H1 (cell line): Measurements from ENCODE around the gene GALNT1. TPM values are rescaled to one million over a fixed set of nuclear protein-coding genes. Genes with fewer than 3 reads are reported as not detected.

Experiments used
- CTCF ChIA-PET: fragments of 300-600 bp; sonication (Branson Sonifier 250); formaldehyde crosslinking; loops from one replicate; lab custom pipeline; 2021; ENCODE audit not compliant: partially characterized antibody; lab: Charles Lee
- POLR2A ChIA-PET: fragments of 300-600 bp; sonication (Branson Sonifier 250); formaldehyde crosslinking; loops from one replicate; lab custom pipeline; 2021; ENCODE audit warnings: inconsistent platforms; ENCODE audit not compliant: partially characterized antibody; lab: Charles Lee
- DNase-seq, 2 experiments: peaks; one replicate each; pipeline versions ENCODE4 v3.0.0 to v3.0.0-alpha.2; 2010 to 2022; ENCODE audit warnings: low spot score in 2 of 2, low read depth in 1 of 2, mixed read lengths in 1 of 2
- FAIRE-seq: peaks from 2 replicates; lab custom pipeline; 2011; peaks lifted over from hg19 to GRCh38; lab: Jason Lieb, UNC
- H2AFZ ChIP-seq: 2 replicates; pipeline ENCODE4 v1.8.1; 2012; ENCODE audit warnings: low read length, inconsistent platforms
- H2AK5ac ChIP-seq: 2 replicates; pipeline ENCODE4 v1.6.1; 2013; ENCODE audit warnings: low read depth, low read length
- H2BK120ac ChIP-seq: replicated peaks from 2 replicates; pipeline ENCODE3; 2013; ENCODE audit warnings: low read depth, low read length, inconsistent platforms
- H2BK12ac ChIP-seq: 2 replicates; pipeline ENCODE4 v1.6.1; 2013; ENCODE audit warnings: low read depth, low read length
- H2BK15ac ChIP-seq: 2 replicates; pipeline ENCODE4 v1.6.1; 2013; ENCODE audit warnings: low read length
- H2BK20ac ChIP-seq: 2 replicates; pipeline ENCODE4 v1.6.1; 2013; ENCODE audit warnings: low read length
- H2BK5ac ChIP-seq: 2 replicates; pipeline ENCODE4 v1.6.1; 2013; ENCODE audit warnings: low read depth, low read length
- H3K14ac ChIP-seq: 2 replicates; pipeline ENCODE4 v1.6.1; 2013; ENCODE audit warnings: inconsistent platforms; ENCODE audit not compliant: insufficient read length
- H3K18ac ChIP-seq: 2 replicates; pipeline ENCODE4 v1.6.1; 2013; ENCODE audit warnings: low read length; ENCODE audit errors: extremely low read depth
- H3K23ac ChIP-seq: 2 replicates; pipeline ENCODE4 v1.6.1; 2013; ENCODE audit warnings: inconsistent platforms; ENCODE audit not compliant: insufficient read length
- H3K23me2 ChIP-seq: 2 replicates; pipeline ENCODE4 v1.6.1; 2013; ENCODE audit warnings: low read depth, low read length
- H3K27ac ChIP-seq: 2 replicates; pipeline ENCODE4 v1.6.1; 2011; ENCODE audit warnings: low read depth, low read length, inconsistent platforms
- H3K27me3 ChIP-seq, 4 experiments: replicated peaks in 1 of 4; 1 replicate in 1 of 4; 2 replicates in 3 of 4; pipeline versions ENCODE4 v1.6.1 to v1.8.1; 2011 to 2013; ENCODE audit warnings: low read length in 3 of 4, mild to moderate bottlenecking in 3 of 4, inconsistent platforms in 2 of 4, mixed read lengths in 2 of 4, moderate library complexity in 1 of 4; ENCODE audit not compliant: control insufficient read depth in 3 of 4, insufficient read depth in 3 of 4; ENCODE audit errors: extremely low read depth in 1 of 4
- H3K36me3 ChIP-seq, 4 experiments: 2 replicates each; pipeline versions ENCODE4 v1.6.1 to v1.8.1; 2011 to 2013; ENCODE audit warnings: mild to moderate bottlenecking in 4 of 4, low read length in 3 of 4, moderate library complexity in 2 of 4, control low read depth in 1 of 4, inconsistent platforms in 1 of 4; ENCODE audit not compliant: insufficient read depth in 4 of 4, control insufficient read depth in 2 of 4
- H3K4ac ChIP-seq: replicated peaks from 2 replicates; pipeline ENCODE3; 2013; ENCODE audit warnings: low read length, low read depth, mixed read lengths, inconsistent platforms; ENCODE audit not compliant: insufficient read length
- H3K4me1 ChIP-seq, 4 experiments: replicated peaks in 1 of 4; 1 replicate in 1 of 4; 2 replicates in 3 of 4; pipeline versions ENCODE4 v1.6.1 to v1.8.1; 2011 to 2013; ENCODE audit warnings: low read length in 3 of 4, inconsistent platforms in 2 of 4, mixed read lengths in 1 of 4; ENCODE audit not compliant: insufficient read depth in 4 of 4, control insufficient read depth in 3 of 4
- H3K4me2 ChIP-seq, 2 experiments: 2 replicates each; pipeline versions ENCODE4 v1.6.1 to v1.8.1; 2011 to 2013; ENCODE audit warnings: low read depth in 2 of 2, low read length in 2 of 2, control low read depth in 1 of 2, inconsistent platforms in 1 of 2, mild to moderate bottlenecking in 1 of 2; ENCODE audit not compliant: insufficient read depth in 1 of 2
- H3K4me3 ChIP-seq, 4 experiments: fragments of 200-600, 300-600 bp in 1 of 4; sonication (generic), shearing (Covaris generic), sonication (Bioruptor Twin) in 1 of 4; 2 replicates each; pipeline versions ENCODE4 v1.5.1 to v1.8.1; 2011 to 2016; ENCODE audit warnings: low read length in 4 of 4, low read depth in 3 of 4, control low read depth in 2 of 4, inconsistent platforms in 2 of 4, mild to moderate bottlenecking in 2 of 4, mixed read lengths in 1 of 4, moderate library complexity in 1 of 4; ENCODE audit not compliant: insufficient read depth in 2 of 4; ENCODE audit errors: extremely low read depth in 1 of 4
- H3K56ac ChIP-seq: replicated peaks from 2 replicates; pipeline ENCODE3; 2013; ENCODE audit warnings: low read depth, mild to moderate bottlenecking, mixed read lengths, low read length, inconsistent platforms; ENCODE audit not compliant: insufficient read length
- H3K79me1 ChIP-seq: 2 replicates; pipeline ENCODE4 v1.6.1; 2013; ENCODE audit warnings: low read depth, low read length, control low read depth
- H3K79me2 ChIP-seq, 2 experiments: 2 replicates each; pipeline versions ENCODE4 v1.6.1 to v1.8.1; 2012 to 2013; ENCODE audit warnings: low read length in 2 of 2, mild to moderate bottlenecking in 2 of 2, inconsistent platforms in 1 of 2; ENCODE audit not compliant: insufficient read depth in 2 of 2, control insufficient read depth in 1 of 2
- H3K9ac ChIP-seq, 4 experiments: replicated peaks in 1 of 4; 1 replicate in 1 of 4; 2 replicates in 3 of 4; pipeline versions ENCODE4 v1.6.1 to v1.8.1; 2011 to 2013; ENCODE audit warnings: low read depth in 3 of 4, low read length in 3 of 4, control low read depth in 2 of 4, mild to moderate bottlenecking in 2 of 4, moderate library complexity in 2 of 4, inconsistent platforms in 1 of 4; ENCODE audit errors: extremely low read depth in 1 of 4
- H3K9me3 ChIP-seq, 2 experiments: 2 replicates each; pipeline versions ENCODE4 v1.6.1 to v1.8.1; 2012 to 2013; ENCODE audit warnings: mild to moderate bottlenecking in 2 of 2, moderate library complexity in 2 of 2, control low read depth in 1 of 2, inconsistent platforms in 1 of 2, low read depth in 1 of 2, low read length in 1 of 2, mixed read lengths in 1 of 2; ENCODE audit not compliant: insufficient read depth in 2 of 2
- H4K20me1 ChIP-seq, 2 experiments: replicated peaks in 1 of 2; 2 replicates each; pipeline versions ENCODE3 to v1.8.1; 2011 to 2013; ENCODE audit warnings: inconsistent platforms in 2 of 2, low read length in 2 of 2, mild to moderate bottlenecking in 1 of 2; ENCODE audit not compliant: insufficient read depth in 2 of 2, control insufficient read depth in 1 of 2
- H4K5ac ChIP-seq: 2 replicates; pipeline ENCODE4 v1.6.1; 2013; ENCODE audit warnings: low read length, low read depth, mixed read lengths, inconsistent platforms; ENCODE audit not compliant: insufficient read length
- H4K8ac ChIP-seq: 2 replicates; pipeline ENCODE4 v1.8.0; 2013; ENCODE audit warnings: mild to moderate bottlenecking, moderate library complexity, low read length, inconsistent platforms; ENCODE audit not compliant: insufficient read depth; ENCODE audit errors: extremely low read depth
- H4K91ac ChIP-seq: replicated peaks from 2 replicates; pipeline ENCODE3; 2013; ENCODE audit warnings: low read length, mixed read lengths, inconsistent platforms; ENCODE audit not compliant: insufficient read length
- BCL11A ChIP-seq, 2 experiments: IDR thresholded peaks; one replicate each; pipeline ENCODE4 v1.6.1; 2011; ENCODE audit warnings: low read depth in 2 of 2, low read length in 2 of 2, mild to moderate bottlenecking in 2 of 2
- BRCA1 ChIP-seq: IDR thresholded peaks from 2 replicates; pipeline ENCODE4 v1.6.1; 2012; ENCODE audit warnings: low read depth, low read length, improper control_type of control experiment
- CREB1 ChIP-seq: IDR thresholded peaks from 2 replicates; pipeline ENCODE4 v1.6.1; 2012; ENCODE audit warnings: inconsistent platforms
- EZH2 ChIP-seq: fragments of 200-600 bp; sonication (generic); IDR thresholded peaks from 2 replicates; pipeline ENCODE4 v1.7.1; 2012; ENCODE audit warnings: low read depth, mild to moderate bottlenecking, moderate library complexity, low read length, inconsistent platforms; ENCODE audit not compliant: severe bottlenecking
- HDAC6 ChIP-seq: IDR thresholded peaks from one replicate; pipeline ENCODE4 v1.7.1; 2012; ENCODE audit warnings: low read depth, mild to moderate bottlenecking, inconsistent platforms, low read length, moderate library complexity
- RAD21 ChIP-seq, 2 experiments: IDR thresholded peaks in 1 of 2; conservative IDR thresholded peaks in 1 of 2; 2 replicates each; pipeline ENCODE4 v1.6.1; 2011; ENCODE audit warnings: low read depth in 2 of 2, low read length in 2 of 2, improper control_type of control experiment in 1 of 2, inconsistent platforms in 1 of 2, mild to moderate bottlenecking in 1 of 2, moderate library complexity in 1 of 2
- SIRT6 ChIP-seq: IDR thresholded peaks from one replicate; pipeline ENCODE4 v1.7.1; 2012; ENCODE audit warnings: low read length, inconsistent platforms
- SP4 ChIP-seq: IDR thresholded peaks from 2 replicates; pipeline ENCODE4 v1.6.1; 2012; ENCODE audit warnings: low read length, inconsistent platforms
- SRF ChIP-seq: IDR thresholded peaks from 2 replicates; pipeline ENCODE4 v1.6.1; 2011; ENCODE audit warnings: mild to moderate bottlenecking, low read depth, low read length, moderate library complexity
- TBP ChIP-seq: IDR thresholded peaks from 2 replicates; pipeline ENCODE4 v1.6.1; 2011; ENCODE audit warnings: low read depth, low read length, improper control_type of control experiment
- YY1 ChIP-seq: IDR thresholded peaks from 2 replicates; pipeline ENCODE4 v1.6.1; 2011; ENCODE audit warnings: low read depth, mild to moderate bottlenecking, low read length
- polyA plus RNA-seq, 7 experiments: library from polyadenylated mRNA; depleted of rRNA in 3 of 7; stranded (reverse) in 5 of 7; unstranded in 2 of 7; fragments of >200 nt in 5 of 7; fragments of 200-250 nt in 2 of 7; gene quantifications; 1 replicate in 5 of 7; 2 replicates in 1 of 7; 4 replicates in 1 of 7; pipeline versions ENCODE4 v1.2.1 to v1.2.3, GENCODE V29; 2011 to 2013; ENCODE audit warnings: missing spikeins in 2 of 7, mixed read lengths in 2 of 7
- total RNA-seq: library from RNA; stranded (reverse); fragmentation: NEBNext Ultra II Directional; extraction: Animal tissue kit (Norgen Biotek cat#: 25700); gene quantifications from 2 replicates; pipeline ENCODE4 v1.2.1, GENCODE V29; 2021

Gene GALNT1
- total and polyA plus RNA-seq, 2 of the 8 experiments (the other 6 are each of a cell fraction or from before 2014, with no cell fraction given), result 22.4 to 101 TPM

- no peak overlapping the region for H2BK120ac ChIP-seq
- no peaks in the 10 kb centered on the region for H3K23me2 ChIP-seq
- H3K9me3 ChIP-seq, result no peaks in the 10 kb centered on the region
- no peak overlapping the region for H2AK5ac ChIP-seq
- H3K27ac ChIP-seq, result no peak overlapping the region
- no peak overlapping the region for H3K4me3 ChIP-seq
- no peak overlapping the region for H2BK12ac ChIP-seq
- peaks cover 0 to 97% of the 10 kb centered on the region in 2 experiments; a peak in 3 of 4 replicates for H3K79me2 ChIP-seq
- no peaks in the 10 kb centered on the region for H3K36me3 ChIP-seq
- H3K9ac ChIP-seq, result no peak overlapping the region
- peaks cover 0 to 10% (median 3%) of the 10 kb centered on the region in 4 experiments; a peak in 4 of 7 replicates for H3K4me1 ChIP-seq
- no peak overlapping the region for H3K14ac ChIP-seq
- no peak for TF ChIP-seq EZH2
- TF ChIP-seq RAD21 (IDR thresholded peaks at IDR 0.05 in 1 of 2, conservative IDR thresholded peaks at IDR 0.05 in 1 of 2; ENCODE audit: low read depth in 2 of 2, low read length in 2 of 2), result no peak
- TF ChIP-seq TBP, result no peak
- TF ChIP-seq YY1, result no peak
- TF ChIP-seq SP4, result no peak
- no peak for TF ChIP-seq CREB1
- TF ChIP-seq BRCA1, result no peak
- TF ChIP-seq SRF, result no peak
- TF ChIP-seq BCL11A (IDR thresholded peaks at IDR 0.05; ENCODE audit: low read depth in 2 of 2, low read length in 2 of 2), result no peak
- no peak for TF ChIP-seq HDAC6
- no peak for TF ChIP-seq SIRT6
- no peak for DNase-seq
- no peak overlapping the region for H2BK15ac ChIP-seq
- no peak overlapping the region for H3K4ac ChIP-seq
- no peak overlapping the region for H4K91ac ChIP-seq
- no peak overlapping the region for H2AFZ ChIP-seq
- peaks cover 0 to 5% of the 10 kb centered on the region in 2 experiments for H4K20me1 ChIP-seq
- H3K27me3 ChIP-seq, result no peaks in the 10 kb centered on the region
- H4K8ac ChIP-seq, result no peak overlapping the region
- peaks cover 5% of the 10 kb centered on the region; the same call in 1 of the 2 replicates for H3K79me1 ChIP-seq
- no peak overlapping the region for H3K23ac ChIP-seq
- no peak overlapping the region for H2BK5ac ChIP-seq
- H4K5ac ChIP-seq, result no peak overlapping the region
- POLR2A ChIA-PET, result no interaction called here
- no peak overlapping the region for H3K56ac ChIP-seq
- no peak for FAIRE-seq
- CTCF ChIA-PET, result interaction anchor here (1.5 kb wide), 1 partner anchor 321 kb away, joined by 3 read pairs; no protein-coding TSS in a partner anchor
- no peak overlapping the region for H3K18ac ChIP-seq
- no peak overlapping the region for H3K4me2 ChIP-seq
- no peak overlapping the region for H2BK20ac ChIP-seq
Observed at GRCh38 chr18:35603008-35603407, 21.5 kb downstream of the GALNT1 start.
